K562 (cell line): ENCODE data around the gene LRMDA. TPM values are rescaled to one million over a fixed set of nuclear protein-coding genes. Genes with fewer than 3 reads are reported as not detected.

Experiments used
- CHCHD3 ChIP-seq: fragments of 250-450 bp; sonication (Bioruptor Pico); IDR thresholded peaks from 2 replicates; pipeline ENCODE4 v2.1.2; 2022; ENCODE audit warnings: mild to moderate bottlenecking
- FOSL1 ChIP-seq: fragments of 200-800 bp; sonication (Bioruptor generic); conservative IDR thresholded peaks from 2 replicates; pipeline ENCODE4 v1.6.1; 2016; ENCODE audit warnings: missing genetic modification characterization, missing compliant biosample characterization
- TFE3 ChIP-seq: fragments of 450-650 bp; formaldehyde crosslinking; IDR thresholded peaks from 2 replicates; pipeline ENCODE4 v1.4.0; 2020; ENCODE audit warnings: mild to moderate bottlenecking, mixed read lengths
- TSHZ1 ChIP-seq: fragments of 250-450 bp; sonication (Bioruptor Pico); IDR thresholded peaks from 2 replicates; pipeline ENCODE4 v1.4.0; 2020; ENCODE audit warnings: mild to moderate bottlenecking, moderate library complexity
- XRCC5 ChIP-seq: fragments of 200-400 bp; formaldehyde crosslinking; IDR thresholded peaks from 2 replicates; pipeline ENCODE4 v1.6.1; 2017; ENCODE audit warnings: low read depth, mild to moderate bottlenecking, low read length
- polyA plus RNA-seq, 8 experiments: library from polyadenylated mRNA; depleted of rRNA in 4 of 8; stranded (reverse) in 5 of 8; unstranded in 3 of 8; fragments of >200 nt; fragmentation: Nextera tagmentation in 2 of 8; fragmentation: Illumina TruSeq in 1 of 8; extraction: Ambion mirVana in 2 of 8; extraction: Trizol in 1 of 8; gene quantifications; 2 replicates each; pipeline versions ENCODE4 v1.2.1 to v1.2.3, GENCODE V29; 2011 to 2014; ENCODE audit warnings: inconsistent platforms in 1 of 8, missing spikeins in 1 of 8
- total RNA-seq, 7 experiments: library from RNA; depleted of rRNA in 6 of 7; stranded (reverse); fragments of >200 nt in 6 of 7; fragmentation: Illumina TruSeq in 2 of 7; extraction: Trizol in 2 of 7; gene quantifications; 2 replicates each; pipeline versions ENCODE4 v1.2.1 to v1.2.3, GENCODE V29; 2011 to 2021; ENCODE audit warnings: low replicate concordance in 1 of 7

Gene LRMDA
- total and polyA plus RNA-seq, 9 of the 15 experiments (the other 6 are each of a cell fraction or from before 2014, with no cell fraction given): 0.25 TPM; not detected in 8

- no peak for TF ChIP-seq TFE3
- no peak for TF ChIP-seq XRCC5
- no peak for TF ChIP-seq TSHZ1 (CRISPR knock-in tag)
- TF ChIP-seq FOSL1 (tag): no peak
- no peak for TF ChIP-seq CHCHD3 (CRISPR knock-in tag)
- TF ChIP-seq, all 486 proteins: peak for 0
Observed at GRCh38 chr10:75782463-75783248, 351.2 kb downstream of the LRMDA start (continued).
